ENCODE data around the gene CDK4.
A peak's percentile ranks its signal among the peaks of the same experiment; 100 is the strongest.
"Not testable (repeated sequence)": the region's sequence is repeated elsewhere in the genome, so short reads cannot be mapped to it uniquely, and the experiment has no call there.

CDK4 gene

DNA sequence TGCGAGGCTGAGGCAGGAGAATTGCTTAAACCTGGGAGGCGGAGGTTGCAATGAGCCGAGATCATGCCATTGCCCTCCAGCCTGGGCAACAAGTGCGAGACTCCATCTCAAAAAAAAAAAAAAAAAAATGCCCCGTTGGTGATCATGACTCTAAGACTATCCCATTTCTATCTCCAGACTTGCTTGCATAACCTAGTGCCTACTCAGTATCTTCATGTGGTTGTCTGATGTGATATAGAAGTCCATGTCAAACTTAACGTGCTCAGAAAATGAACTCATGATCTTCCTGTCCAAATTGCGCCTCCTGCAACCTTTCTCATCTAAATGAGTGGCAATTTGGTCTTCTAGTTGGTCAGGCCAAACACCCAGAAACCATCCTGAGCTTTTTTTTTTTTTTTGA is 25.8 kb upstream of the CDK4 start:
- no peak for DNase-seq
- TF ChIP-seq GATA1 (IDR thresholded peaks at IDR 0.05; ENCODE audit: low read depth, low read length) (no peak), POLR2A (IDR thresholded peaks at IDR 0.05; ENCODE audit: low read length) (no peak)

DNA sequence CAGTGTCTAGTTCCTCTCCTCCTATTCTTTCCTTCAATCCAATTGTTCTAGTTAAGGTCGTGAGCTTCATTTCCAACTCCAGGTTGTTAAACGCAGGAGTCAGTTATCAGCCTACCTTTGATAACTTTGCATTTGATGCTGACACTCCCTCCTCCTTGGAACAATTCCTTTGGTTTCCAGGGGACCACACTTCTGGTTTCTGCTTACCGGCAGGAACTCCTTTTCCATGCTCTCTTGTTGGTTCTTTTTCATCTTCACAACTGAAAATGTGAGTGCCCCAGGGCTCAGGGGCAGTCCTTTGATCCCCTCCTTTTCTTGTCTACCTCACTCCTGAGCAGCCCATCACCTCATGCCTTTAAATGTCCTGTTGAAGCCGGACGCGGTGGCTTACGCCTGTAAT is 25.3 kb upstream of the CDK4 start:
- no peak for DNase-seq
- TF ChIP-seq POLR2A (IDR thresholded peaks at IDR 0.05; ENCODE audit: low read length) (no peak), GATA1 (IDR thresholded peaks at IDR 0.05; ENCODE audit: low read depth, low read length) (no peak)

DNA sequence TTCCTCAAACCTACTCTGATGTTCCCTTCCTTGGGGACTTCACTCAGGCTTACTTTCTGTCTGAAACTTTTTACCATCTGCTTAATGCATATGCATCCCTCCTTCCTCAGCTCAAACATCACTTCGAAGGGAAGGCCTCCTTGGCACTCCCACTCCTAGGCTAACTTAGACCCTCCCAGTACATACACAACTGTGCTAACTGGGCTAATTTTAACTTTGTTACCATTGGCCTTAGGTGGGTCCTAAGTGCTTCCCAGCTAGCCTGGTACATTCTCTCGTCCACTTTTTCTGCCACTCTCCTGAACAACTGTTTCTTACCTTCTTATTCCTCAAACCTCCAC is 24.1 kb upstream of the CDK4 start:
- TF ChIP-seq GATA1 (IDR thresholded peaks at IDR 0.05; ENCODE audit: low read depth, low read length) (no peak), POLR2A (IDR thresholded peaks at IDR 0.05; ENCODE audit: low read length) (no peak)
- DNase-seq: no peak

DNA sequence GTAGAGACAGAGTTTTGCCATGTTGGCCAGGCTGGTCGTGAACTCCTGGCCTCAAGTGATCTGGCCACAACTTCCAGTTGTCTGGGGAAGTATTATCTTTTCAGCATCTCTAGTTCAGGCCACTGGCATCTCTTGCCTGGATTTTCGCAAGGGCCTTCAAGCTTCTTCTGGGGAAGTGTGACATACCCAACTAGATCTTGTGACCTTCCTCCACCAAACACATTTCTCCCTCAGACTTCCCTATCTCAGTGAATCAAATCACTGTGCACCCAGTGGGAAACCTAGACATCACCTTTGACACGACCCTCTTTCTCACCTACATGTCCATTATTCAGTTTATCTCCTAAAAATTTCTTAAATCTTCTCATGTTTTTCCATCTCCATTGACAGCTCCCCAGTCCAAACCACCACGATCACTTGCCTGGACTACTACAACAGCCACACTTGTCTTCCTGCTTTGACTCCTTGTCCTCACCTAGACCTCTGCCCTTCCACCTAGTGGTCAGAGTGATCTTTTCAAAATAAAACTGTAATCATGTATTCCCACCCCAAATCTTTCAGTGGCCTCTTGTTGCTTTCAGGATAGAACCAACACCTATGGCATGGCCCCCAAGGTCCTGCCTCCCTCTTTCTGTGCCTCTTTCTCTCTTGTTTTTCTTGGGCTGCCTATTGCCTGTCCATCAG is 23.6 kb upstream of the CDK4 start:
- TF ChIP-seq GATA1 (IDR thresholded peaks at IDR 0.05; ENCODE audit: low read depth, low read length): no peak
- no peak for TF ChIP-seq POLR2A (IDR thresholded peaks at IDR 0.05; ENCODE audit: low read length)
- DNase-seq: peak; percentile 12 to 19

DNA sequence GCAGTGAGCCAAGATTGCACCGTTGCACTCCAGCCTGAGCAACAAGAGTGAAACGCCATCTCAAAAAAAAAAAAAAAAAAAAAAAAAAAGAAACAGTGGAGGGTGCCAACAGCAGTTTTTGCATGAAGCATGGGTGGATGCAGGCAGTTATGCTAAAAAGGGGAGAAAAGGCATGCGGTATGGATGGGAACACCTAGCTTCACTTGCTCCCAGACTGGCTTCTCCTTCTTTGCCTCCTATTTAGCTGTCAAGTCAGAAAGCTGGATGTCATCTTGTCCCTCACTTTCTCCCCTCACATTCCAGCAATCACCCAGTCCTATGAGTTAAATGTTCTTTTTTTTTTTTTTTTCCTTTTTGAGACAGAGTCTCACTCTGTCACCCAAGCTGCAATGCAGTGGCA is 22.9 kb upstream of the CDK4 start:
- DNase-seq: no peak
- TF ChIP-seq POLR2A (IDR thresholded peaks at IDR 0.05; ENCODE audit: low read length) (no peak), GATA1 (IDR thresholded peaks at IDR 0.05; ENCODE audit: low read depth, low read length) (no peak)

DNA sequence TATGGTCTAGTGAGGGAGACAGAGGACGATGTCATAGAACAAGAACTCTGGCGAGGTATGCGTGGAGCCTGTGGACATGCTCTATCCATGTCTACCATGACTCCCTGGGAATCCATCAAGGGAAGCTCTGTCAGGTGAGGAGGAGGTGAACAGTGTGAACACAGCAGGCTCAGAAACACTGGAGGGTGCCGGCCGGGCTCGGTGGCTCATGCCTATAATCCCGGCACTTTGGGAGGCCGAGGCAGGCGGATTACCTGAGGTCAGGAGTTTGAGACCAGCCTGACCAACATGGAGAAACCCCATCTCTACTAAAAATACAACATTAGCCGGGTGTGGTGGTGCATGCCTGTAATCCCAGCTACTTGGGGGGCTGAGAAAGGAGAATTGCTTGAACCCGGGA is 22.5 kb upstream of the CDK4 start:
- not testable (repeated sequence) for DNase-seq

DNA sequence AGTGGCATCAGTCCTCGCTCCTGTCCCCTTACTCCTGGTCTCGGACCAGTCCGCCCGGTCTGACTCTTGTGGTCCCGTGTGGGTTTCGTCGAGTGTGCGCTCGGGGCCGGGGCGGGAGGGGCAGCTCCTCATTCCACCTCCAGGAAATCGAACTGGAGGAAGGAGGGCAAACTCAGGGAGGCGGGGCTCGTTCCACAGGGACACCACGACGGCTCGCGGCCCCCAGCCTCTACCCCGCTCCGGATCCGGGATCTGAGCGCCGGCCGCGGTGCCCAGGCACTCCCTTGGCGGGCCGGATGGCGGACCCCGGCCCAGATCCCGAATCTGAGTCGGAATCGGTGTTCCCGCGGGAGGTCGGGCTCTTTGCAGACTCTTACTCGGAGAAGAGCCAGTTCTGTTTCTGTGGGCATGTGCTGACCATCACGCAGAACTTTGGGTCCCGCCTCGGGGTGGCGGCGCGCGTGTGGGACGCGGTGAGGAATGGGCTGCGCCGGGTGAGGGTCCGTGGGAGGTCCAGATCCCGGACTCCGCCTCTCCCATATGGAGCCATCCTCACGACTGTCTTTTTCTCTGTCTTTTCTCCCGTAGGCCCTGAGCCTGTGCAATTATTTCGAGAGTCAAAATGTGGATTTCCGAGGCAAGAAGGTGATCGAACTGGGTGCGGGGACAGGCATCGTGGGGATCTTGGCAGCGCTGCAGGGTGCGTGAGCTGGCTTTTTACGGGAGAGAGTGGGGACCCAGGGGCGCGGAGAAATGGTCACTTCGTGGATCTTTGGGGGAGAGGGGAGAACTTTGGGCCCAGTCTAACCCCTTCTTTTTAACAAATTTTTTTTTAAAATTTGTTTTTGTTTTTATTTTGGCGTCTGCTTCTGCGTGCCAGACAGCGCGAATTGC is 20.6 kb upstream of the CDK4 start, which contains the start of gene EEF1AKMT3:
Gene EEF1AKMT3, plus strand, starts transcription at position 186 of the 894 bp plus-strand sequence. Its CDS starts 111 bp downstream, at position 297.
- peak; percentile 47 to 55 for DNase-seq
- TF ChIP-seq POLR2A (IDR thresholded peaks at IDR 0.05; ENCODE audit: low read length): peak; percentile 41
- TF ChIP-seq GATA1 (IDR thresholded peaks at IDR 0.05; ENCODE audit: low read depth, low read length): no peak

DNA sequence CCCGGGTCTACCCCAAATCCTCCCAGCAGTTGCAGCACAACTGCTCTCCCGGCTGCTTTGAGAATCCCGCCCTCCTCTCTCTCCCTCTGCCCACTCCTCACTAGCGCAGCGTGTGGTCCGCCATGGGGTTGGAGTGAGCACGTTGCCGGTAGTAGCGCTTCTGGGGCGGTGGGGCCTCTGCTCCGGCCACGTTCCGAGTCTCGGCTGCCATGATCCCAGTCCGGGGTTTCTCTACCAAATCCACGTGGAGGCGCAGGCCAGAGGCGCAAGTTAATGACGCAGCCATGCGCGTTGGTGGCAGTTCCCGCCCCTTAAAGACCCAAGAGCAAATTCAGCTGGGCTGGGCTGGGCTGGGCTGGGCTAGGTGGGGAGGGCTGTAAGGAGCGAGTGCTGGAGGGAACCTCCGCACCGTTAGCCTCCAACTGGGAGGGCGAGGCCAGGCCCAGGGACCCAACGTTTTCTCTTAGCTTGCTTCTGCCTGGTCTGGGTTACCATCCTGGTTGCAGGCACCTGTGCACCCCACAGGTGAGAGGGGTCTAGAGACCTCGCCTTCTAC is 19.8 kb upstream of the CDK4 start, which contains the start of gene METTL1:
Gene METTL1, minus strand, starts transcription at position 233 of the 556 bp plus-strand sequence. Its CDS starts 22 bp downstream, at position 211.
- DNase-seq: peak; percentile 96 to 98
- TF ChIP-seq POLR2A (IDR thresholded peaks at IDR 0.05; ENCODE audit: low read length): peak; percentile 85
- TF ChIP-seq GATA1 (IDR thresholded peaks at IDR 0.05; ENCODE audit: low read depth, low read length): no peak

DNA sequence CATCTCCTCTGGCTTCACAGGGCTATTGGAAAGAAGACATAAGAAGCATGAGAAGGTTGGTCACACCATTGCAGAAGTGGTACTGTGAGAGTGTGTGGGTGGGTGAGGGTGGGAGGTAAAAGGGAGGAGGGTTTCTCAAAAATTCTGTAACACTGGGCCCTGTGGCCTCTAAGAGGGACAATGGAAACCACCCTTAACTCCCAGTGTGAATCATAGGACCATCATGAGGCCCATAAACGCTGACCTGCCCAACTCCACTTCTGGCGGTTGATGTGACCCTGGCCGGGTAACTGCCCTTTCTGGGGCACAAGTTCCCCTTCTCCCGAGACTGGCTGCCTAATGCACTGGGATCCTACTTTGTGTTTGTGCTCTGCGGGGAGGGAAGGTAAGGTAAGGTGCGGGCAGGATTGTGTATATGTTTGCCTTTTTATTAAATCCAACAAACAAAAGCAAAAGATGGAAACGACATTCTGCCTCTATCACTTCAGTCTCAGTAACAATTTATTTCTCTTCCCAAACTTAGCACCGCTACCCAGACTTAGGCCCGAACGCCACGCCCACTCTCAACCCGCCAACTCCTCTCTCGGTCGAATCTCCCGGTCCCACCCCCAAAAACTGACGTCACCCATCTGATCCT is 19.2 kb upstream of the CDK4 start:
- TF ChIP-seq GATA1 (IDR thresholded peaks at IDR 0.05; ENCODE audit: low read depth, low read length) (no peak), POLR2A (IDR thresholded peaks at IDR 0.05; ENCODE audit: low read length) (no peak)
- peak; percentile 94 for DNase-seq

DNA sequence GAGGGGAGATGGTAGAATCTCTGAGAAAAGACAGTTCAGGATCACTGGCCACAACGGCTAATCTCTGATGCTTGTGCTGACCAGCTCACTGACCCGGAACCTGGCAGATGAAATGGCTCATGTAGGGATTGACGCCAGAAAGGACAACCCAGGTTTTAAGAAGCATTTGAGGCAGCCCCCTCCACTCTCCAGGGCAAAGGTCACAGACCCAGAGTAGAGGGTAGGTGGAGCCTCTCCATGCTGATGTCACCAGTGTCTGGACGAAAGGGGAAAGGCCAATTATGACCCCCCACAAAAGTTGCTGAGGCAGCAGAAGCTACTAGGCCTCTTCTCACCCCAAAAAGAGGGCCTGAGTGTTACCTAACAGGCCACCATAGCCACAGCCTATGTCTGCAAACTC is 18.6 kb upstream of the CDK4 start:
- no peak for TF ChIP-seq GATA1 (IDR thresholded peaks at IDR 0.05; ENCODE audit: low read depth, low read length)
- DNase-seq: no peak

DNA sequence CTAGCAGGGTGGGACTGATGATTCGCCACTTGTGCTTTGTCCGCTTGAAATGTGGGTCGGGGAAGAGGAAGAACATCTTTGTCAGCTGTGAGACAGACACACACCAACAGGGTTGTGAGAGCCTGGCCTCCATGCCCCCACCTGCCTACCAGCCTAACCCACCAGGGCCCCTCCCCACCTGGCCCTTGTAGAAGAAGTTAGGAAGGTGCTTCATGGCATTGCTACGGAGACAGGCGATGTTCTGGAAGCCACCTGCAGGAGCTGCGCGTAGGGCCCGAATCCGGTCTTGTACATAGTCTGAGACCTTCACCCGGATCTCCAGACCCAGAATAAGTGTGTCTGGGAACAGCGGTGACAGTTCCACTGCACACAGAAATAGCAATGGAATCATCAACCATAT is 17.5 kb upstream of the CDK4 start:
- no peak for DNase-seq
- TF ChIP-seq GATA1 (IDR thresholded peaks at IDR 0.05; ENCODE audit: low read depth, low read length): no peak
- TF ChIP-seq POLR2A (IDR thresholded peaks at IDR 0.05; ENCODE audit: low read length): no peak

DNA sequence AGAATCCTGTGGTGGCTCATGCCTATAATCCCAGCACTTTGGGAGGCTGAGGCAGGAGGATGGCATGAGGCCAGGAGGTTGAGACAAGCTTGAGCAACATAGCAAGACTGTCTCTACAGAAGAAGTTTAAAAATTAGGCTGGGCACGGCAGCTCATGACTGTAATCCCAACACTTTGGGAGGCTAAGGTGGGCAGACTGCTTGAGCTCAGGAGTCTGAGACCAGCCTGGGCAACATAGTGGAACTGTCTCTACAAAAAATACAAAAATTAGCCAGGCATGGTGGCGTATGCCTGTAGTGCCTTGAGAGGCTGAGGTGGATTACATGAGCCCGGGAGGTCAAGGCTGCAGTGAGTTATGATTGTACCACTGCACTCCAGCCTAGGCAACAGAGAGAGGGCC is 15.8 kb upstream of the CDK4 start:
- TF ChIP-seq POLR2A (IDR thresholded peaks at IDR 0.05; ENCODE audit: low read length) (no peak), GATA1 (IDR thresholded peaks at IDR 0.05; ENCODE audit: low read depth, low read length) (no peak)
- no peak for DNase-seq

DNA sequence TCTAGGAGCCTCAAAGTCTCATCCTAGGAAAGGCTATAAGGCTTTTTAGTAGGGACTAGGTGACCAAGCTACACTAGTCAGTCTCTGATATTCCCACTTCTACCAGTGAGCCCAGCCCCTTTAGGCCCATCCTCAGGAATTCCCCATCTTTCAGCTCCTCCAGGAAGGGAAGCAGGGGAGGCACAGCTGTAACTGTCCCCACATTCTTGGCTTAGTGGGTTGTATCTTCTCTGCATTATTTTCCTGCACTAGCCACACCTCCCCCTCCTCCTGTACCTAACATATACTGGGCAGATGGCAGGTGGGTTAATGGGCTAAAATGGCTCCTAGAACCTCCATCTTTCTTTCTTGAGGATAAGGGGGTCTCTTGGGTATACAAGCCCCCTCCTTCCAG is 15.2 kb upstream of the CDK4 start:
- no peak for TF ChIP-seq POLR2A (IDR thresholded peaks at IDR 0.05; ENCODE audit: low read length)
- no peak for TF ChIP-seq GATA1 (IDR thresholded peaks at IDR 0.05; ENCODE audit: low read depth, low read length)
- DNase-seq: no peak
